ENCODE measurements around the gene MS4A1. TPM values are rescaled to one million over a fixed set of nuclear protein-coding genes. Genes with fewer than 3 reads are reported as not detected.
"Not testable (repeated sequence)": the region's sequence is repeated elsewhere in the genome, so short reads cannot be mapped to it uniquely, and the experiment has no call there.

The MS4A1 gene
- total RNA-seq, 1 donor from 2014 or later: 2,024 TPM

DNA sequence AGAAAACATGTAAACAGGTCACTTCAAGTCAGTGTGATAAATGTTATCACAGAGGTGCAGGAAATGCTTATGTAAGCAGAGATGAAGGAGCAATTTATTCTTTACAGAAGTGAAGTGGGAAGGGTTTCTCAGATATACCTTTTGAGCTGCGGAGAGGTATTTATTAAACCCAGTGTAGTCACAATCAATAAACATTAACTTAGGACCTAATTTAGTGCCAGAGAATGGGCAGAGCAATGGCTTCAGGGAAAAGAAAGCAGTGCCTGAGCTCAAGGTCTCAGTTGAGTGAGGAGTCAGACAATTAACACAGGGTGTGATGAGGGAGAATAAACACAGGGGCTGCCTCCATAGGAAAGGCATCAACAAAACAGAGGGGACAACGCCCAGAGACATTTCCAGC is 24.4 kb upstream of the MS4A1 start:
- TF ChIP-seq, protein P1, sequence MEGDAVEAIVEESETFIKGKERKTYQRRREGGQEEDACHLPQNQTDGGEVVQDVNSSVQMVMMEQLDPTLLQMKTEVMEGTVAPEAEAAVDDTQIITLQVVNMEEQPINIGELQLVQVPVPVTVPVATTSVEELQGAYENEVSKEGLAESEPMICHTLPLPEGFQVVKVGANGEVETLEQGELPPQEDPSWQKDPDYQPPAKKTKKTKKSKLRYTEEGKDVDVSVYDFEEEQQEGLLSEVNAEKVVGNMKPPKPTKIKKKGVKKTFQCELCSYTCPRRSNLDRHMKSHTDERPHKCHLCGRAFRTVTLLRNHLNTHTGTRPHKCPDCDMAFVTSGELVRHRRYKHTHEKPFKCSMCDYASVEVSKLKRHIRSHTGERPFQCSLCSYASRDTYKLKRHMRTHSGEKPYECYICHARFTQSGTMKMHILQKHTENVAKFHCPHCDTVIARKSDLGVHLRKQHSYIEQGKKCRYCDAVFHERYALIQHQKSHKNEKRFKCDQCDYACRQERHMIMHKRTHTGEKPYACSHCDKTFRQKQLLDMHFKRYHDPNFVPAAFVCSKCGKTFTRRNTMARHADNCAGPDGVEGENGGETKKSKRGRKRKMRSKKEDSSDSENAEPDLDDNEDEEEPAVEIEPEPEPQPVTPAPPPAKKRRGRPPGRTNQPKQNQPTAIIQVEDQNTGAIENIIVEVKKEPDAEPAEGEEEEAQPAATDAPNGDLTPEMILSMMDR (IDR thresholded peaks at IDR 0.05): no peak
- H3K27me3 Mint-ChIP-seq: no peaks in the 10 kb centered on the region
- DNase-seq (no peak), ATAC-seq (ENCODE audit: low read depth) (no peak)
- H3K9me3 Mint-ChIP-seq: no peaks in the 10 kb centered on the region
- H3K4me1 Mint-ChIP-seq: peaks cover 13% of the 10 kb centered on the region
- ChIA-PET POLR2A (interaction anchor here (1.6 to 1.8 kb wide), 2 partner anchors 26 to 34 kb away, joined by 4 to 5 read pairs; partner anchors contain the start of gene MS4A14), CTCF (no interaction called here)
- intact Hi-C loops (cut with micrococcal nuclease): no loop called here
- no peaks in the 10 kb centered on the region for H3K36me3 Mint-ChIP-seq (ENCODE audit: low read depth)
- no peak overlapping the region for H3K27ac Mint-ChIP-seq
- no peak overlapping the region for H3K4me3 Mint-ChIP-seq

DNA sequence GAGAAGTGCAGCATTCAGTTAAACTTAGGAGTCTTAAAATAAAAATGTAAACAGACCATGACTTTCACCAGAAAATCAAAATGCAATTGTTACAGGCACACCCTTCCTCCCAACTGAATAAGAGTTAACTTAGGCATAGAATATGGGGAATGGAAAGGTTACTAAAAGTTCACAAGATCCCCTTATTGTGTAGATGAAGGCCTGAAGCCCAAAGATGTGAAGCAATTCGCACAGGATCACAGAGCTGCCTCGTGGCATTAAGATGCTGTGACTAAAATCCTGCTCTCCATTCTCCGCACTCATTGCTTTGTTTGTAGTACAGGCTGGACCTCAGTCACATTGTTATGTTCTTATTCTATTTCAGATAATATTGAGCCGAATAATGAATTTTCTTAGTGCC is 22.2 kb upstream of the MS4A1 start:
- Mint-ChIP-seq H3K27me3 (no peaks in the 10 kb centered on the region), H3K27ac (no peak overlapping the region), H3K9me3 (no peaks in the 10 kb centered on the region), H3K4me1 (peaks cover 13% of the 10 kb centered on the region), H3K36me3 (ENCODE audit: low read depth) (no peaks in the 10 kb centered on the region), H3K4me3 (no peak overlapping the region)
- intact Hi-C loops (cut with micrococcal nuclease): no loop called here
- TF ChIP-seq, protein P1 (IDR thresholded peaks at IDR 0.05): no peak
- POLR2A ChIA-PET: no interaction called here
- no peak for DNase-seq
- no peak for ATAC-seq (ENCODE audit: low read depth)
- CTCF ChIA-PET: no interaction called here

DNA sequence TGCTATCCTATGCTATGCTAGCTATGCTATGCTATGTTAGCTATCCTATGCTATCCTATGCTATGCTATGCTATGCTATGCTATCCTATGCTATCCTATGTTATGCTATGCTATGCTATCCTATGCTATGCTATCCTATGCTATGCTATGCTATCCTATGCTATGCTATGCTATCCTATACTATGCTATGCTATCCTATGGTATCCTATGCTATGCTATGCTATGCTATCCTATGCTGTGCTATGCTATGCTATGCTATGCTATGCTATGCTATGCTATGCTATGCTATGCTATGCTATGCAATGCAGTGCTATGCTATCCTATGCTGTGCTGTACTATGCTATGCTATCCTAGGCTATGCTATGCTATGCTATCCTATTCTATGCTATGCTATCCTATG is 8.6 kb upstream of the MS4A1 start:
- no peak for DNase-seq
- TF ChIP-seq, protein P1 (IDR thresholded peaks at IDR 0.05): no peak
- Mint-ChIP-seq H3K27ac (peak overlapping the region; percentile 90), H3K27me3 (no peaks in the 10 kb centered on the region), H3K36me3 (ENCODE audit: low read depth) (no peaks in the 10 kb centered on the region), H3K4me1 (peaks cover 73% of the 10 kb centered on the region), H3K9me3 (no peaks in the 10 kb centered on the region), H3K4me3 (no peak overlapping the region)
- CTCF ChIA-PET: interaction anchor here (1.4 kb wide), 1 partner anchor 50 kb away, joined by 5 read pairs; no protein-coding TSS in a partner anchor
- POLR2A ChIA-PET: interaction anchor here (1.2 to 2.9 kb wide), 2 partner anchors 9 to 76 kb away, joined by 4 to 33 read pairs; partner anchors contain the start of gene MS4A1
- intact Hi-C loops (cut with micrococcal nuclease): loop anchor here (2.0 kb wide), 1 partner anchor 50 kb away; the partner anchor contains the start of gene MS4A14
- no peak for ATAC-seq (ENCODE audit: low read depth)

GRCh38 chr11:60447846-60448245 is 7.8 kb upstream of the MS4A1 start:
- Mint-ChIP-seq H3K9me3 (no peaks in the 10 kb centered on the region), H3K27ac (peak overlapping the region; percentile 27), H3K27me3 (no peaks in the 10 kb centered on the region), H3K4me3 (no peak overlapping the region), H3K4me1 (peaks cover 70% of the 10 kb centered on the region), H3K36me3 (ENCODE audit: low read depth) (no peaks in the 10 kb centered on the region)
- POLR2A ChIA-PET: interaction anchor here (1.2 to 2.9 kb wide), 5 partner anchors 8 to 77 kb away, joined by 4 to 33 read pairs (median 5); partner anchors contain the start of gene MS4A1
- no peak for ATAC-seq (ENCODE audit: low read depth)
- CTCF ChIA-PET: no interaction called here
- TF ChIP-seq, protein P1 (IDR thresholded peaks at IDR 0.05): no peak
- DNase-seq: no peak
- intact Hi-C loops (cut with micrococcal nuclease): loop anchor here (2.0 kb wide), 1 partner anchor 51 kb away; the partner anchor contains the start of gene MS4A14

GRCh38 chr11:60451185-60451584 is 4.5 kb upstream of the MS4A1 start:
- intact Hi-C loops (cut with micrococcal nuclease): loop anchor here (10.0 kb wide), 1 partner anchor 614 kb away; no protein-coding TSS in a partner anchor
- POLR2A ChIA-PET: not testable (repeated sequence)

More at GRCh38 chr11:60451185-60451584, 4.5 kb upstream of the MS4A1 start:
- CTCF ChIA-PET; DNase-seq; H3K27ac Mint-ChIP-seq; H3K27me3 Mint-ChIP-seq; H3K9me3 Mint-ChIP-seq; ATAC-seq (ENCODE audit: low read depth); H3K36me3 Mint-ChIP-seq (ENCODE audit: low read depth); H3K4me3 Mint-ChIP-seq: not testable (repeated sequence)
- peaks cover 69% of the 10 kb centered on the region for H3K4me1 Mint-ChIP-seq

Measured in activated B cell treated with CpG ODN at 0.5 μM for 24 hours (primary cell).